HL-60 (cell line): Measurements from ENCODE around the gene ABAT.

ENCODE experiments used
- POLR2AphosphoS5 ChIP-seq: IDR thresholded peaks from 2 replicates; pipeline ENCODE4 v1.6.1; 2012; ENCODE audit warnings: low read depth
- TF ChIP-seq, protein P1 (sequence below): IDR thresholded peaks from one replicate; pipeline ENCODE4 v1.5.1; 2011; ENCODE audit warnings: low read length, control low read depth, inconsistent platforms; ENCODE audit not compliant: insufficient read depth

DNA sequence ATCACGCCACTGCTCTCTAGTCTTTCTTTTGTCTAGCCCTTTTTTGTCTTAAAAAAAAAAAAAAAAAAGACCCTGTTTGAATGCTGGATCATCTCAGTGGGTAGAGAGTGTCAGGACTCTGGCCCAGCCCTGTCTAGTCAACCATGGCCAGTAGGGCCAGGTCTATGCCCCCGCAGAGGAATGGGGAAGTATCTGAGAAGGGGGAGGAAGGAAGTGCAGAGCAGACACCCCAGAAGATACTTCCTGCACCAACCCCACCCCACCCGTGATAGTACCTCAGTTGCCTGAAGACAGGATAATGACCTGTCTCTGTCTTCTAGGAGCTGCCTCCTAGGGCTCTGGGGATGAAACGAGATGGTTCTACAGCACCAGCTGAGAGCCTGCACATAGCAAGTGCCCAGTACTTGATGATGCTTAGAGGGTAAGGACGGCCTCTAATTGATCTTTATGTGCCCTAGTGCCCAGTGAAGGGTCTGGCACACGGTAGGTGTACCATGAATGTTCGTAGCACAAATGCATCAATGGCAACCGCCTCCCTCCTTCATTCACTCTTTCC, 55.4 kb downstream of the ABAT start:
- TF ChIP-seq POLR2AphosphoS5 = no peak
- TF ChIP-seq, protein P1, sequence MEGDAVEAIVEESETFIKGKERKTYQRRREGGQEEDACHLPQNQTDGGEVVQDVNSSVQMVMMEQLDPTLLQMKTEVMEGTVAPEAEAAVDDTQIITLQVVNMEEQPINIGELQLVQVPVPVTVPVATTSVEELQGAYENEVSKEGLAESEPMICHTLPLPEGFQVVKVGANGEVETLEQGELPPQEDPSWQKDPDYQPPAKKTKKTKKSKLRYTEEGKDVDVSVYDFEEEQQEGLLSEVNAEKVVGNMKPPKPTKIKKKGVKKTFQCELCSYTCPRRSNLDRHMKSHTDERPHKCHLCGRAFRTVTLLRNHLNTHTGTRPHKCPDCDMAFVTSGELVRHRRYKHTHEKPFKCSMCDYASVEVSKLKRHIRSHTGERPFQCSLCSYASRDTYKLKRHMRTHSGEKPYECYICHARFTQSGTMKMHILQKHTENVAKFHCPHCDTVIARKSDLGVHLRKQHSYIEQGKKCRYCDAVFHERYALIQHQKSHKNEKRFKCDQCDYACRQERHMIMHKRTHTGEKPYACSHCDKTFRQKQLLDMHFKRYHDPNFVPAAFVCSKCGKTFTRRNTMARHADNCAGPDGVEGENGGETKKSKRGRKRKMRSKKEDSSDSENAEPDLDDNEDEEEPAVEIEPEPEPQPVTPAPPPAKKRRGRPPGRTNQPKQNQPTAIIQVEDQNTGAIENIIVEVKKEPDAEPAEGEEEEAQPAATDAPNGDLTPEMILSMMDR = no peak
